Measurements from ENCODE around the gene DTX3L. TPM values are rescaled to one million over a fixed set of nuclear protein-coding genes. Genes with fewer than 3 reads are reported as not detected.
A peak's percentile ranks its signal among the peaks of the same experiment; 100 is the strongest.

Gene DTX3L
- total RNA-seq, 1 experiment from 2014 or later, result 55.8 TPM

GRCh38 chr3:122598151-122598550 lies 34.0 kb downstream of the DTX3L start:
- DNase-seq, result no peak
- peak overlapping the region; percentile 29; the same call in 1 of the 2 replicates for H3K27ac ChIP-seq (ENCODE audit: low read length)

GRCh38 chr3:122598556-122598955 lies 34.4 kb downstream of the DTX3L start:
- peaks cover 63% of the 10 kb centered on the region for H3K4me1 ChIP-seq (ENCODE audit: low read length)
- H4K20me1 ChIP-seq (ENCODE audit: insufficient read depth, low read depth, low read length), result no peaks in the 10 kb centered on the region
- no peak for DNase-seq
- H3K4me2 ChIP-seq (ENCODE audit: low read depth, low read length, poor library complexity, severe bottlenecking), result no peak overlapping the region
- no peak overlapping the region for H3K9ac ChIP-seq (ENCODE audit: low read length)
- no peaks in the 10 kb centered on the region for H3K27me3 ChIP-seq (ENCODE audit: low read length)
- H3K4me3 ChIP-seq (ENCODE audit: low read length), result no peak overlapping the region
- H3K36me3 ChIP-seq (ENCODE audit: insufficient read depth, low read length), result no peaks in the 10 kb centered on the region
- H3K27ac ChIP-seq (ENCODE audit: low read length), result peak overlapping the region; percentile 85; the same call in 1 of the 2 replicates
- H3K79me2 ChIP-seq (ENCODE audit: low read length), result no peaks in the 10 kb centered on the region
- no peaks in the 10 kb centered on the region for H3K9me3 ChIP-seq (ENCODE audit: low read length)
- no peaks in the 10 kb centered on the region for H3K9me2 ChIP-seq (replicated peaks; ENCODE audit: insufficient read depth, low read length)
- H2AFZ ChIP-seq (ENCODE audit: low read length), result no peak overlapping the region

More at GRCh38 chr3:122598151-122598550, 34.0 kb downstream of the DTX3L start:
- Histone ChIP-seq H3K4me3 (ENCODE audit: low read length) (no peak overlapping the region), H3K4me2 (ENCODE audit: low read depth, low read length, poor library complexity, severe bottlenecking) (no peak overlapping the region), H3K4me1 (ENCODE audit: low read length) (peaks cover 61% of the 10 kb centered on the region), H3K9me3 (ENCODE audit: low read length) (no peaks in the 10 kb centered on the region), H2AFZ (ENCODE audit: low read length) (no peak overlapping the region), H3K9ac (ENCODE audit: low read length) (no peak overlapping the region), H3K79me2 (ENCODE audit: low read length) (no peaks in the 10 kb centered on the region), H4K20me1 (ENCODE audit: insufficient read depth, low read depth, low read length) (no peaks in the 10 kb centered on the region), H3K9me2 (replicated peaks; ENCODE audit: insufficient read depth, low read length) (no peaks in the 10 kb centered on the region), H3K36me3 (ENCODE audit: insufficient read depth, low read length) (no peaks in the 10 kb centered on the region), H3K27me3 (ENCODE audit: low read length) (no peaks in the 10 kb centered on the region)

- Histone ChIP-seq H3K9me2 (replicated peaks; ENCODE audit: insufficient read depth, low read length) (no peaks in the 10 kb centered on the region), H3K9me3 (ENCODE audit: low read length) (no peaks in the 10 kb centered on the region), H3K27me3 (ENCODE audit: low read length) (no peaks in the 10 kb centered on the region), H2AFZ (ENCODE audit: low read length) (no peak overlapping the region), H3K36me3 (ENCODE audit: insufficient read depth, low read length) (no peaks in the 10 kb centered on the region), H3K4me3 (ENCODE audit: low read length) (no peak overlapping the region), H3K4me2 (ENCODE audit: low read depth, low read length, poor library complexity, severe bottlenecking) (no peak overlapping the region), H3K27ac (ENCODE audit: low read length) (peak overlapping the region; percentile 85), H4K20me1 (ENCODE audit: insufficient read depth, low read depth, low read length) (no peaks in the 10 kb centered on the region), H3K79me2 (ENCODE audit: low read length) (peaks cover 4% of the 10 kb centered on the region; the same call in 1 of the 2 replicates), H3K4me1 (ENCODE audit: low read length) (peaks cover 54% of the 10 kb centered on the region), H3K9ac (ENCODE audit: low read length) (no peak overlapping the region)
- DNase-seq, result no peak
Measured at GRCh38 chr3:122602011-122602710, 38.0 kb downstream of the DTX3L start.

DNA sequence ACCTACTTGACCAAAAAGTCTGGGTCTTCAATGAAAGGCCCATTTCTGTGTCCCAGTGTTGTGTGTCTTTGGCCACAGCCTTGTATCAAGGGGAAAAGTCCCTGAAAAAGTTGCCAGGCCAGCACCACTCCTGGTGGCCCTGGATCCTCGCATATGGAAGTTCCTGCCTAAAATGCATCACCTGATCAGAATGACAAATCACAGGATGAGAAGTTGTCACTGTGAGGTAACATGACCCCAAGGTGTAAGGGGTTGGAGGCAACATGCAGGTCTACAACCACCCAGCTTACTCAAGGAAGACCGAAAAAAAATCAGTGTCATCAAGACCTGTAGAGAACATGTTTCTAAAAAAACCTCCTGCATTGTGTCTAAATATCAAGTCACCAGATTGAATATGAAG lies 38.9 kb downstream of the DTX3L start:
- H3K4me2 ChIP-seq (ENCODE audit: low read depth, low read length, poor library complexity, severe bottlenecking), result no peak overlapping the region
- no peaks in the 10 kb centered on the region for H3K27me3 ChIP-seq (ENCODE audit: low read length)
- H3K36me3 ChIP-seq (ENCODE audit: insufficient read depth, low read length), result no peaks in the 10 kb centered on the region
- H3K4me1 ChIP-seq (ENCODE audit: low read length), result peaks cover 53% of the 10 kb centered on the region
- H3K27ac ChIP-seq (ENCODE audit: low read length), result peak overlapping the region; percentile 29
- H3K9ac ChIP-seq (ENCODE audit: low read length), result no peak overlapping the region
- H3K79me2 ChIP-seq (ENCODE audit: low read length), result peaks cover 4% of the 10 kb centered on the region; the same call in 1 of the 2 replicates
- no peak for DNase-seq
- H3K9me3 ChIP-seq (ENCODE audit: low read length), result no peaks in the 10 kb centered on the region
- no peak overlapping the region for H3K4me3 ChIP-seq (ENCODE audit: low read length)
- H4K20me1 ChIP-seq (ENCODE audit: insufficient read depth, low read depth, low read length), result no peaks in the 10 kb centered on the region
- H2AFZ ChIP-seq (ENCODE audit: low read length), result no peak overlapping the region
- H3K9me2 ChIP-seq (replicated peaks; ENCODE audit: insufficient read depth, low read length), result no peaks in the 10 kb centered on the region

GRCh38 chr3:122606330-122606729 lies 42.2 kb downstream of the DTX3L start:
- H3K9me3 ChIP-seq (ENCODE audit: low read length), result no peaks in the 10 kb centered on the region
- peaks cover 4% of the 10 kb centered on the region; the same call in 1 of the 2 replicates for H3K79me2 ChIP-seq (ENCODE audit: low read length)
- no peaks in the 10 kb centered on the region for H3K27me3 ChIP-seq (ENCODE audit: low read length)
- no peak overlapping the region for H3K4me2 ChIP-seq (ENCODE audit: low read depth, low read length, poor library complexity, severe bottlenecking)
- peaks cover 25% of the 10 kb centered on the region for H3K4me1 ChIP-seq (ENCODE audit: low read length)
- H4K20me1 ChIP-seq (ENCODE audit: insufficient read depth, low read depth, low read length), result no peaks in the 10 kb centered on the region
- no peaks in the 10 kb centered on the region for H3K9me2 ChIP-seq (replicated peaks; ENCODE audit: insufficient read depth, low read length)
- no peak overlapping the region for H3K9ac ChIP-seq (ENCODE audit: low read length)
- no peak overlapping the region for H3K4me3 ChIP-seq (ENCODE audit: low read length)
- no peak for DNase-seq
- H3K36me3 ChIP-seq (ENCODE audit: insufficient read depth, low read length), result no peaks in the 10 kb centered on the region
- H3K27ac ChIP-seq (ENCODE audit: low read length), result no peak overlapping the region
- H2AFZ ChIP-seq (ENCODE audit: low read length), result no peak overlapping the region

DNA sequence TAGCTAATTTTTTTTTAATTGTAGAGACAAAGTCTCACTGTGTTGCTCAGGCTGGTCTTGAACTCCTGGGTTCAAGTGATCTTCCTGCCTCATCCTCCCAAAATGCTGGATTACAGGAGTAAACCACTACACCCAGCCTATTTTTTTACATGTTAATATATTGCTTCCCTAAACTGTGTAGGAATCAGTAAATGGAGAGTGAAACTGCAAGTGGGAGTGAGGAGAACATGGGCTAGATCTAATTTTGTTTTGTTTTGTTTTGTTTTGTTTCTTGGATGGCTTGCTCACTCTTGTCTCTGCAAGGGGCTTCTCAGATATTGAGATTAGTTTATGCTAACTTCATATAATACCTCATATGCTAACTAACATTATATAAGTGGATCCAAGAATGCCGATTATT lies 44.8 kb downstream of the DTX3L start:
- Histone ChIP-seq H4K20me1 (ENCODE audit: insufficient read depth, low read depth, low read length) (no peaks in the 10 kb centered on the region), H3K9me3 (ENCODE audit: low read length) (no peaks in the 10 kb centered on the region), H3K79me2 (ENCODE audit: low read length) (peaks cover 1% of the 10 kb centered on the region; the same call in 1 of the 2 replicates), H3K9ac (ENCODE audit: low read length) (no peak overlapping the region), H3K36me3 (ENCODE audit: insufficient read depth, low read length) (no peaks in the 10 kb centered on the region), H3K4me2 (ENCODE audit: low read depth, low read length, poor library complexity, severe bottlenecking) (no peak overlapping the region), H3K4me1 (ENCODE audit: low read length) (no peaks in the 10 kb centered on the region; the same call in 1 of the 2 replicates), H3K4me3 (ENCODE audit: low read length) (no peak overlapping the region), H2AFZ (ENCODE audit: low read length) (no peak overlapping the region), H3K9me2 (replicated peaks; ENCODE audit: insufficient read depth, low read length) (no peaks in the 10 kb centered on the region), H3K27me3 (ENCODE audit: low read length) (no peaks in the 10 kb centered on the region), H3K27ac (ENCODE audit: low read length) (no peak overlapping the region)
- no peak for DNase-seq

DNA sequence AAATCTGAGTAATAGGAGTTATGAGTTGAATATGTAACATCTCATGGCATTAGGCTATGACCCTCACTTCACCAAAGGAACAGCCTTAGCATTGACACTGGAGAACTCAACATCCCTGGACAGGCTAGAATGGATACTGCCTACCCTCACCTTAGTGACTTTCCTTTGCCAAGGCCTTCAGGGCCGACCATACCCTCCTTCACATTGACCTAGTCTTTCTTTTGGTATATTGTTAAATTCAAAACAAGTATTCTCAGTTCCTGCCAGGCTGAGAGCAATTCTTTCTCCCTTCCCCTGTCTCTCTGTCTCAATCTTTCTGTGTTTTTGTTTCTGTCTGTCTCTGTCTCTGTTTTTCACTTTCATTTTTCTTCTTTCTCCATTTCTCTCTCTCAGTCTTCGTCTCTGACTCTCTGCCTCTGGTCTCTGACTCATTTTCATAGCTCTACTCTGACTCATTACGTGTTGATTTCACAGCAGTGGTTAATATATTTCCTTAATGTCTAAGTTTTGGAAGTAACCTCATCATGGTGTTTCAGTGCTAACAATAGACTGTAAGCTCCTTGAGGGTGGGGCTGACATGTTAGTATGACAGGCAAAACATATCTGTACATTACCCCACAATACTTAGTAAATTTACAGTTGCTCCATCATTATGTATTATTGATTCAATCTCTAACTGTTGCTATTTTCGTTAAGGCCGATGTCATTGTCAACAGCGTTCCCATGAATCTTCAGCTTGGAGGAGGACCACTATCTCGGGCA lies 45.8 kb downstream of the DTX3L start:
- Histone ChIP-seq H3K27me3 (ENCODE audit: low read length) (no peaks in the 10 kb centered on the region), H3K9me3 (ENCODE audit: low read length) (no peaks in the 10 kb centered on the region), H3K4me3 (ENCODE audit: low read length) (no peak overlapping the region), H3K27ac (ENCODE audit: low read length) (no peak overlapping the region), H3K36me3 (ENCODE audit: insufficient read depth, low read length) (no peaks in the 10 kb centered on the region), H4K20me1 (ENCODE audit: insufficient read depth, low read depth, low read length) (no peaks in the 10 kb centered on the region), H3K9ac (ENCODE audit: low read length) (no peak overlapping the region), H2AFZ (ENCODE audit: low read length) (no peak overlapping the region), H3K4me2 (ENCODE audit: low read depth, low read length, poor library complexity, severe bottlenecking) (no peak overlapping the region), H3K9me2 (replicated peaks; ENCODE audit: insufficient read depth, low read length) (no peaks in the 10 kb centered on the region), H3K4me1 (ENCODE audit: low read length) (no peaks in the 10 kb centered on the region; the same call in 1 of the 2 replicates), H3K79me2 (ENCODE audit: low read length) (no peaks in the 10 kb centered on the region)
- DNase-seq, result no peak

GRCh38 chr3:122612696-122613095 lies 48.6 kb downstream of the DTX3L start:
- DNase-seq, result no peak

More at GRCh38 chr3:122612696-122613095, 48.6 kb downstream of the DTX3L start:
- H3K27ac ChIP-seq (ENCODE audit: low read length), result no peak overlapping the region
- no peak overlapping the region for H3K9ac ChIP-seq (ENCODE audit: low read length)
- no peaks in the 10 kb centered on the region for H3K36me3 ChIP-seq (ENCODE audit: insufficient read depth, low read length)
- H2AFZ ChIP-seq (ENCODE audit: low read length), result no peak overlapping the region
- no peaks in the 10 kb centered on the region for H3K27me3 ChIP-seq (ENCODE audit: low read length)
- H3K4me2 ChIP-seq (ENCODE audit: low read depth, low read length, poor library complexity, severe bottlenecking), result no peak overlapping the region
- H3K79me2 ChIP-seq (ENCODE audit: low read length), result no peaks in the 10 kb centered on the region
- no peaks in the 10 kb centered on the region for H3K9me2 ChIP-seq (replicated peaks; ENCODE audit: insufficient read depth, low read length)
- H3K9me3 ChIP-seq (ENCODE audit: low read length), result no peaks in the 10 kb centered on the region
- no peak overlapping the region for H3K4me3 ChIP-seq (ENCODE audit: low read length)
- no peaks in the 10 kb centered on the region for H4K20me1 ChIP-seq (ENCODE audit: insufficient read depth, low read depth, low read length)
- peaks cover 8% of the 10 kb centered on the region for H3K4me1 ChIP-seq (ENCODE audit: low read length)

All from Karpas-422 (cell line).